Activated T-cell treated with anti-CD3 and anti-CD28 coated beads for 48 hours (primary cell): ENCODE data around the gene TMOD3.

Experiments used
- DNase-seq: peaks from one replicate; pipeline ENCODE4 v3.0.0-alpha.2; 2020; ENCODE audit warnings: low read depth

The TMOD3 gene

GRCh38 chr15:51828621-51829375 is 655 bp upstream of the TMOD3 start:
- DNase-seq, result no peak

GRCh38 chr15:51830276-51830806 is 888 bp downstream of the TMOD3 start:
- no peak for DNase-seq

- no peak for DNase-seq
These were observed 4.3 kb downstream of the TMOD3 start for GRCh38 chr15:51833772-51834171.

- DNase-seq, result no peak
These were observed 8.4 kb downstream of the TMOD3 start for GRCh38 chr15:51837792-51838251.

GRCh38 chr15:51838270-51838669 is 8.8 kb downstream of the TMOD3 start:
- no peak for DNase-seq

- DNase-seq, result no peak
These were observed 11.2 kb downstream of the TMOD3 start for GRCh38 chr15:51840692-51841091.

GRCh38 chr15:51841406-51842040 is 12.1 kb downstream of the TMOD3 start:
- DNase-seq, result no peak

- DNase-seq, result no peak
These were observed 12.8 kb downstream of the TMOD3 start for GRCh38 chr15:51842265-51842664.

- DNase-seq, result no peak
These were observed 13.6 kb downstream of the TMOD3 start for GRCh38 chr15:51842852-51843737.

GRCh38 chr15:51844747-51845426 is 15.4 kb downstream of the TMOD3 start:
- no peak for DNase-seq

- no peak for DNase-seq
These were observed 16.6 kb downstream of the TMOD3 start for GRCh38 chr15:51846066-51846462.

- no peak for DNase-seq
These were observed 17.2 kb downstream of the TMOD3 start for GRCh38 chr15:51846463-51847230.

- no peak for DNase-seq
These were observed 19.4 kb downstream of the TMOD3 start for GRCh38 chr15:51848811-51849210.

GRCh38 chr15:51849860-51850259 is 20.4 kb downstream of the TMOD3 start:
- no peak for DNase-seq

GRCh38 chr15:51853998-51854397 is 24.5 kb downstream of the TMOD3 start:
- no peak for DNase-seq

GRCh38 chr15:51855612-51856011 is 26.2 kb downstream of the TMOD3 start:
- DNase-seq, result no peak

- no peak for DNase-seq
These were observed 27.4 kb downstream of the TMOD3 start for GRCh38 chr15:51856714-51857380.

- DNase-seq, result peak; percentile 45
These were observed 32.3 kb downstream of the TMOD3 start for GRCh38 chr15:51861557-51862359.

GRCh38 chr15:51863131-51863530 is 33.7 kb downstream of the TMOD3 start:
- DNase-seq, result no peak
